Esophagus (tissue), 2 donors: Measurements from ENCODE around the gene PPP1R15A. TPM values are rescaled to one million over a fixed set of nuclear protein-coding genes. Genes with fewer than 3 reads are reported as not detected.

Experiments
- H3K27ac ChIP-seq, 2 donors: one replicate each; pipeline ENCODE4 v1.5.1; 2013; ENCODE audit warnings: low read depth in 2 of 2, mild to moderate bottlenecking in 2 of 2, inconsistent platforms in 1 of 2, low read length in 1 of 2, moderate library complexity in 1 of 2
- H3K27me3 ChIP-seq, 2 donors: one replicate each; pipeline ENCODE4 v1.6.1; 2013; ENCODE audit warnings: low read length in 2 of 2, control low read depth in 1 of 2, mild to moderate bottlenecking in 1 of 2; ENCODE audit not compliant: insufficient read depth in 2 of 2, control insufficient read depth in 1 of 2
- H3K36me3 ChIP-seq, 2 donors: one replicate each; pipeline ENCODE4 v1.6.1; 2013; ENCODE audit warnings: low read length in 1 of 2; ENCODE audit not compliant: control insufficient read depth in 2 of 2, insufficient read depth in 2 of 2
- H3K4me1 ChIP-seq, 2 donors: one replicate each; pipeline ENCODE4 v1.6.1; 2013; ENCODE audit warnings: low read length in 1 of 2; ENCODE audit not compliant: control insufficient read depth in 2 of 2, insufficient read depth in 2 of 2
- H3K4me3 ChIP-seq, 2 donors: one replicate each; pipeline ENCODE4 v1.5.1; 2013; ENCODE audit warnings: low read length in 2 of 2, mild to moderate bottlenecking in 2 of 2, low read depth in 1 of 2, moderate library complexity in 1 of 2
- H3K9me3 ChIP-seq, 2 donors: one replicate each; pipeline ENCODE4 v1.6.1; 2013; ENCODE audit warnings: mild to moderate bottlenecking in 2 of 2, low read depth in 1 of 2, low read length in 1 of 2, moderate library complexity in 1 of 2; ENCODE audit not compliant: control insufficient read depth in 2 of 2, insufficient read depth in 1 of 2
- whole genome bisulfite sequencing, 2 donors: extraction: QIAGEN DNeasy Blood & Tissue Kit; methylation state at CpG; one replicate each; pipeline ENCODE4 v1.1.7; 2013; 5-methylcytosine and 5-hydroxymethylcytosine counted together
- polyA plus RNA-seq, 2 donors: library from polyadenylated mRNA; stranded (reverse); fragments of 200-250 nt; gene quantifications; one replicate each; pipeline ENCODE4 v1.2.3, GENCODE V29; 2013
- donor health status: healthy with polysubstance abuse.
- donor health status: Bipolar disorder and iron deficiency.

The PPP1R15A gene
- polyA plus RNA-seq, result 100 to 1,000 TPM in 1 of 2 donors, 10 to 100 TPM in 1; 38.0 to 145 TPM

DNA sequence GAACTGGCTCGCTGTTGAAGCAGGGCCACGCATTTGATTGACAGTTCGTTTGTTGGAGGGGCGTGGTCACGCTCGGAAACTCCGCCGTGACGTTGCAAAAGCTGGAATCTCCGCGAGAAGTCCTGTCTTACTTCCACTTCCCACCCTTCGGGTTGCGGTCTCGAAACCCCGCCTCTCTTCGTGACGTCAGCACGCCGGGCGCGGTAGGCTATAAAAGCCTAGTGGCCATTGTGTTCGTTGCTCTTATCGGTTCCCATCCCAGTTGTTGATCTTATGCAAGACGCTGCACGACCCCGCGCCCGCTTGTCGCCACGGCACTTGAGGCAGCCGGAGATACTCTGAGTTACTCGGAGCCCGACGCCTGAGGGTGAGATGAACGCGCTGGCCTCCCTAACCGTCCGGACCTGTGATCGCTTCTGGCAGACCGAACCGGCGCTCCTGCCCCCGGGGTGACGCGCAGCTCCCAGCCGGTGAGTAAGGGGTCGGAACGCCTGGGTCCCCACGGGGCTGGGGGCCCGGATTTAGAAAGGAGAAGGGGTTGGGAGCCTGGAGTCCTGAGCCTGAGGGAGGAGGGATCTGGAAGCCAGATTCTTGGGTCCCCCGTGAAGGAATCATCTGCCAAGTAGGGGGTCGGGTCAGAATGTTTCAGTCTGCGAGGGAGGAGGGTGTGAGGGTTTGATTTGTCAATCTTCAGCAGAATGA lies at the start of gene PPP1R15A:
Gene PPP1R15A (plus strand): TSS at position 240 of the 702 bp plus-strand sequence. CDS start 813 bp downstream, outside the sequence.
- H3K27ac ChIP-seq, result peak within 1 kb of the TSS; percentile 97 to 100
- H3K36me3 ChIP-seq, result peaks cover 11 to 16% of the 10 kb centered on the region in 2 donors
- WGBS, 2 donors, result 0 to 1% methylated on average over 53 of the region's 53 CpGs
- H3K9me3 ChIP-seq, result no peaks in the 10 kb centered on the region
- H3K27me3 ChIP-seq, result no peaks in the 10 kb centered on the region
- peak within 1 kb of the TSS; percentile 89 to 93 for H3K4me3 ChIP-seq
- peaks cover 10 to 13% of the 10 kb centered on the region in 2 donors for H3K4me1 ChIP-seq

DNA sequence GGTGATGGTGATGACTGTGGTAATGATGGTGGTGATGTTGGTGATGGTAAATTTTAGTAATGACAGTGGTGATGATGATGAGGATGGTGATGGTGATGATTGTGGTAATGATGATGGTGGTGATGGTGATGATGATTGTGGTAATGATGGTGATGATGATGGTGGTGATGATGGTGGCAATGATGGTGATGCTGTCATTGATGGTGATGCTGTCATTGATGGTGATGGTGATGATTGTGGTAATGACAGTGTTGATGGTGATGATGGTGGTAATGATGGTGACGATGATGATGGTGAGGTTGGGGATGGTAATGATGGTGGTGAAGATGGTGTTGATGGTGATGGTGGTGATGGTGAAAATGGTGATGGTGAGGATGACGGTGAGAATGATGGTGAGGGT lies 49.7 kb upstream of the PPP1R15A start:
- H3K9me3 ChIP-seq, result peaks cover 0 to 2% of the 10 kb centered on the region in 2 donors
- no peaks in the 10 kb centered on the region for H3K36me3 ChIP-seq
- H3K27ac ChIP-seq, result no peak overlapping the region
- H3K4me1 ChIP-seq, result peaks cover 0 to 6% of the 10 kb centered on the region in 2 donors
- WGBS, 2 donors, result 96 to 100% methylated on average over 2 of the region's 2 CpGs
- H3K27me3 ChIP-seq, result no peaks in the 10 kb centered on the region
- H3K4me3 ChIP-seq, result no peak overlapping the region

DNA sequence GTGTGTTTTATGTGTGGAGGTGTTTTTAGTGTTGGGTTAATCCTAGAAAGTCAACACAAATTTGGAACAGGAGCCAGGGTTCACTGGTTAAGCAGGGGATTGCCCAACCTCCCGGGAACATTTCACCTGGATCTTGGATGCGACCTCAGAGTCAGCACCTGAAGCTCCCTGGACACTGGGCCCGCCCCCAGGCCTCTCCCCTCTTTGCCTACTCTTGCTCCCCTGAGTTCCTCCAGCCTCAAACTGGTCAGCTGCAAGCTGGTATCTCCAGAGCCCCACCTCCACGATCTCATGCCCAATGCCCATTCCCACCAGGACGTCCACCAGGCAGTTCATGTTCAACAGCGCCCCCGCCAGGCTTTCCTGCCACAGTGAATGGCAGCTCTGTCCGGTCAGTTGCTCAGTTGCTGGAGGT lies 45.6 kb upstream of the PPP1R15A start:
- H3K27me3 ChIP-seq, result no peaks in the 10 kb centered on the region
- no peak overlapping the region for H3K27ac ChIP-seq
- H3K9me3 ChIP-seq, result no peaks in the 10 kb centered on the region
- H3K4me3 ChIP-seq, result no peak overlapping the region
- WGBS, 2 donors, result 69 to 72% methylated on average over 8 of the region's 8 CpGs
- no peaks in the 10 kb centered on the region for H3K36me3 ChIP-seq
- H3K4me1 ChIP-seq, result no peaks in the 10 kb centered on the region

GRCh38 chr19:48830088-48830487 lies 42.1 kb upstream of the PPP1R15A start:
- Histone ChIP-seq H3K4me1 (no peaks in the 10 kb centered on the region), H3K27ac (no peak overlapping the region), H3K27me3 (no peaks in the 10 kb centered on the region), H3K4me3 (no peak overlapping the region), H3K36me3 (no peaks in the 10 kb centered on the region), H3K9me3 (no peaks in the 10 kb centered on the region)
- 56 to 85% methylated on average over 9 of the region's 9 CpGs for WGBS, 2 donors

GRCh38 chr19:48830965-48831364 lies 41.3 kb upstream of the PPP1R15A start:
- Histone ChIP-seq H3K4me1 (no peaks in the 10 kb centered on the region), H3K27ac (no peak overlapping the region), H3K9me3 (no peaks in the 10 kb centered on the region), H3K4me3 (no peak overlapping the region), H3K36me3 (no peaks in the 10 kb centered on the region), H3K27me3 (no peaks in the 10 kb centered on the region)
- WGBS, 2 donors, result 93 to 94% methylated on average over 4 of the region's 4 CpGs

GRCh38 chr19:48833049-48833448 lies 39.2 kb upstream of the PPP1R15A start:
- Histone ChIP-seq H3K27ac (no peak overlapping the region), H3K4me1 (no peaks in the 10 kb centered on the region), H3K9me3 (no peaks in the 10 kb centered on the region), H3K36me3 (no peaks in the 10 kb centered on the region), H3K27me3 (no peaks in the 10 kb centered on the region), H3K4me3 (no peak overlapping the region)
- 73 to 78% methylated on average over 5 of the region's 5 CpGs for WGBS, 2 donors

- H3K4me1 ChIP-seq, result no peaks in the 10 kb centered on the region
- H3K27me3 ChIP-seq, result no peaks in the 10 kb centered on the region
- no peaks in the 10 kb centered on the region for H3K9me3 ChIP-seq
- H3K36me3 ChIP-seq, result no peaks in the 10 kb centered on the region
- no peak overlapping the region for H3K27ac ChIP-seq
- 79 to 86% methylated on average over 5 of the region's 5 CpGs for WGBS, 2 donors
- H3K4me3 ChIP-seq, result no peak overlapping the region
Observed at GRCh38 chr19:48833977-48834376, 38.2 kb upstream of the PPP1R15A start.

DNA sequence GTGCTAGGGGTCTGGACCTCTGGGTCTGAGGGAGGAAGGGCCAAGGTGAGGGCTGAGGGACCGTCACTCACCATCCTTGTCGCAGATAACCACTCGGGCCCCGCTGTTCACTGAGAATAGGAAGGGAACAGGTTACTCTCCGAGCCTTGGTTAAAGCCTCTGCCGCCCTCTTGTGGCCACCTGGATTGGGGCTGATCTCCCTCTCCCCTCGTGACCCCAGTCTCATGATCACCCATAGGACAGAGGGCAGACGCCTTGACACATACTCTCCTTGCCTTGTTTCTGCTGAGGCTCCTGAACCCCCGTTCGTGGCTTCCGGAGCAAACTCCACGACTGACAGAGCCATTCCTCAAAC lies 36.5 kb upstream of the PPP1R15A start:
- 5 to 9% methylated on average over 12 of the region's 12 CpGs for WGBS, 2 donors
- Histone ChIP-seq H3K27ac (peak overlapping the region; percentile 54 to 57), H3K27me3 (no peaks in the 10 kb centered on the region)

GRCh38 chr19:48836089-48837017 lies 35.9 kb upstream of the PPP1R15A start, which contains the start of gene HSD17B14:
TSS of gene HSD17B14 (minus strand) at chr19:48836491. CDS start at chr19:48836411, 80 bp downstream.
- Histone ChIP-seq H3K36me3 (no peaks in the 10 kb centered on the region), H3K4me1 (no peaks in the 10 kb centered on the region), H3K27ac (peak within 1 kb of the TSS; percentile 54 to 57), H3K9me3 (no peaks in the 10 kb centered on the region), H3K27me3 (no peaks in the 10 kb centered on the region), H3K4me3 (no peak within 1 kb of the TSS)
- 25 to 27% methylated on average over 35 of the region's 35 CpGs for WGBS, 2 donors

More for the DNA sequence above, 36.5 kb upstream of the PPP1R15A start:
- H3K4me1 ChIP-seq, result no peaks in the 10 kb centered on the region
- no peaks in the 10 kb centered on the region for H3K9me3 ChIP-seq
- H3K36me3 ChIP-seq, result no peaks in the 10 kb centered on the region
- no peak overlapping the region for H3K4me3 ChIP-seq
